Endothelial cell of umbilical vein (primary cell): ENCODE results near the gene UGT1A7. TPM values are rescaled to one million over a fixed set of nuclear protein-coding genes. Genes with fewer than 3 reads are reported as not detected.

Experiments used
- BruUV-seq: library from RNA; stranded (reverse); fragments of 400-500 nt; replicated peaks from 2 replicates; lab custom pipeline; 2021; lab: Mats Ljungman, UMichigan
- CTCF ChIA-PET: fragments of 300-600, 350-600 bp; sonication (Branson Sonifier 250); formaldehyde crosslinking; loops from one replicate; lab custom pipeline; 2021; ENCODE audit warnings: antibody characterized with exemption, inconsistent platforms; lab: Charles Lee
- POLR2A ChIA-PET: fragments of 300-600, 350-600 bp; sonication (Branson Sonifier 250); formaldehyde crosslinking; loops from one replicate; lab custom pipeline; 2021; ENCODE audit warnings: antibody characterized with exemption, inconsistent platforms; lab: Charles Lee
- DNase-seq: peaks from one replicate; pipeline ENCODE4 v3.0.0-alpha.2; 2011; ENCODE audit warnings: low read depth, low spot score
- FAIRE-seq: peaks from 2 replicates; lab custom pipeline; 2011; peaks lifted over from hg19 to GRCh38; lab: Jason Lieb, UNC
- H2AFZ ChIP-seq: 2 replicates; pipeline ENCODE4 v1.6.0; 2012; ENCODE audit warnings: low read depth, low read length, control low read depth, inconsistent platforms
- H3K27ac ChIP-seq: 2 replicates; pipeline ENCODE4 v1.5.1; 2011; ENCODE audit warnings: low read depth, mild to moderate bottlenecking, control low read depth, low read length, moderate library complexity; ENCODE audit not compliant: insufficient read depth
- H3K27me3 ChIP-seq, 2 experiments: 2 replicates each; pipeline versions ENCODE4 v1.6.0 to v1.6.1; 2011; ENCODE audit warnings: low read length in 2 of 2, mixed read lengths in 1 of 2; ENCODE audit not compliant: control insufficient read depth in 2 of 2, insufficient read depth in 2 of 2
- H3K36me3 ChIP-seq, 2 experiments: 2 replicates in 1 of 2; 3 replicates in 1 of 2; pipeline ENCODE4 v1.5.1; 2011; ENCODE audit warnings: low read length in 2 of 2, mild to moderate bottlenecking in 1 of 2, moderate library complexity in 1 of 2; ENCODE audit not compliant: control insufficient read depth in 2 of 2, insufficient read depth in 2 of 2; ENCODE audit errors: extremely low read depth in 1 of 2
- H3K4me1 ChIP-seq: 3 replicates; pipeline ENCODE4 v1.5.1; 2011; ENCODE audit warnings: mild to moderate bottlenecking, low read length; ENCODE audit not compliant: control insufficient read depth, insufficient read depth; ENCODE audit errors: extremely low read depth
- H3K4me2 ChIP-seq: 2 replicates; pipeline ENCODE4 v1.6.1; 2011; ENCODE audit warnings: low read length, control low read depth, mixed read lengths; ENCODE audit not compliant: insufficient read depth
- H3K4me3 ChIP-seq, 3 experiments: fragments of 200-600 bp in 1 of 3; sonication (generic), shearing (Covaris generic) in 1 of 3; replicated peaks in 1 of 3; 2 replicates each; pipeline ENCODE4 v1.5.1; 2011 to 2016; ENCODE audit warnings: control low read depth in 3 of 3, low read length in 3 of 3, mild to moderate bottlenecking in 2 of 3, inconsistent platforms in 1 of 3, low read depth in 1 of 3, moderate library complexity in 1 of 3; ENCODE audit not compliant: insufficient read depth in 1 of 3
- H3K79me2 ChIP-seq: 2 replicates; pipeline ENCODE4 v1.6.0; 2012; ENCODE audit warnings: low read length, inconsistent platforms; ENCODE audit not compliant: control insufficient read depth, insufficient read depth
- H3K9ac ChIP-seq: replicated peaks from 2 replicates; pipeline ENCODE3; 2011; ENCODE audit warnings: low read length, control low read depth; ENCODE audit not compliant: insufficient read depth; ENCODE audit errors: extremely low read depth
- H3K9me1 ChIP-seq: replicated peaks from 3 replicates; pipeline ENCODE4 v1.6.0; 2011; ENCODE audit warnings: mild to moderate bottlenecking, low read length; ENCODE audit not compliant: control insufficient read depth, insufficient read depth; ENCODE audit errors: extremely low read depth
- H3K9me3 ChIP-seq: replicated peaks from 2 replicates; pipeline ENCODE4 v1.5.1; 2012; ENCODE audit warnings: low read length, inconsistent platforms; ENCODE audit not compliant: control insufficient read depth, insufficient read depth
- H4K20me1 ChIP-seq: replicated peaks from 2 replicates; pipeline ENCODE3; 2011; ENCODE audit warnings: mild to moderate bottlenecking, low read length; ENCODE audit not compliant: control insufficient read depth, insufficient read depth; ENCODE audit errors: extremely low read depth
- CTCF ChIP-seq, 2 donors: IDR thresholded peaks; 1 replicate in 1 of 2; 2 replicates in 1 of 2; pipeline ENCODE4 v1.5.1; 2011; ENCODE audit warnings: low read length in 2 of 2, mild to moderate bottlenecking in 2 of 2, moderate library complexity in 2 of 2, control low read depth in 1 of 2, inconsistent platforms in 1 of 2, low read depth in 1 of 2; ENCODE audit not compliant: insufficient read depth in 1 of 2; ENCODE audit errors: extremely low read depth in 1 of 2
- EZH2 ChIP-seq: IDR thresholded peaks from 2 replicates; pipeline ENCODE4 v1.6.1; 2012; ENCODE audit warnings: borderline replicate concordance, low read depth, mild to moderate bottlenecking, moderate library complexity, low read length, inconsistent platforms; ENCODE audit not compliant: severe bottlenecking
- FOS ChIP-seq: IDR thresholded peaks from 2 replicates; pipeline ENCODE4 v1.6.1; 2011; ENCODE audit warnings: mild to moderate bottlenecking, low read length, moderate library complexity, borderline replicate concordance; ENCODE audit not compliant: insufficient read depth
- GATA2 ChIP-seq: IDR thresholded peaks from 2 replicates; pipeline ENCODE4 v1.7.0; 2011; ENCODE audit warnings: low read depth, mild to moderate bottlenecking, moderate library complexity, mixed read lengths, low read length; ENCODE audit not compliant: insufficient read length, insufficient read depth
- JUN ChIP-seq: IDR thresholded peaks from 2 replicates; pipeline ENCODE4 v1.6.1; 2011; ENCODE audit warnings: borderline replicate concordance, low read depth; ENCODE audit not compliant: insufficient read length, insufficient read depth
- MAX ChIP-seq: IDR thresholded peaks from 2 replicates; pipeline ENCODE4 v1.6.1; 2011; ENCODE audit not compliant: insufficient read depth, insufficient read length
- MYC ChIP-seq: IDR thresholded peaks from one replicate; pipeline ENCODE4 v1.6.1; 2011; ENCODE audit warnings: mild to moderate bottlenecking, low read depth, low read length
- POLR2A ChIP-seq: IDR thresholded peaks from 2 replicates; pipeline ENCODE4 v1.6.1; 2012; ENCODE audit warnings: low read depth, mild to moderate bottlenecking, control low read depth, low read length
- POLR2AphosphoS5 ChIP-seq: IDR thresholded peaks from 2 replicates; pipeline ENCODE4 v1.6.1; 2012; ENCODE audit warnings: low read depth, mild to moderate bottlenecking, control low read depth, low read length, moderate library complexity; ENCODE audit not compliant: insufficient read depth
- dilution Hi-C: fragments of 300-500 bp; cut with MboI; formaldehyde crosslinking; loops from one replicate; pipeline ENCODE4 v1.15.0; 2019; ENCODE audit warnings: low sequenced_read_pairs; ENCODE audit not compliant: extremely low pct_ligation_motif_present
- intact Hi-C: fragments of 100-400 bp; cut with micrococcal nuclease; formaldehyde crosslinking; loops from one replicate; pipeline ENCODE4 v1.10.0; 2022
- polyA plus RNA-seq, 4 experiments: library from polyadenylated mRNA; depleted of rRNA in 3 of 4; stranded (reverse) in 3 of 4; unstranded in 1 of 4; fragments of >200 nt; gene quantifications; 2 replicates each; pipeline versions ENCODE4 v1.2.1 to v1.2.3, GENCODE V29; 2011 to 2012; ENCODE audit warnings: missing spikeins in 1 of 4
- total RNA-seq: library from RNA; stranded (reverse); gene quantifications from 2 replicates; pipeline ENCODE4 v1.2.3, GENCODE V29; 2021

The UGT1A7 gene
- total and polyA plus RNA-seq, 2 donors (not counting 3 experiments of a cell fraction or from before 2014, with no cell fraction given), result not detected

GRCh38 chr2:233796254-233796653 lies 114.6 kb downstream of the UGT1A7 start:
- no peak overlapping the region for H3K4me2 ChIP-seq
- no peak overlapping the region for H3K27ac ChIP-seq
- intact Hi-C loops, result no loop called here
- FAIRE-seq (no peak), DNase-seq (no peak)
- H3K27me3 ChIP-seq, result no peaks in the 10 kb centered on the region
- CTCF ChIA-PET, result no interaction called here
- H3K36me3 ChIP-seq, result no peaks in the 10 kb centered on the region
- no TSS peak for BruUV-seq
- H3K4me1 ChIP-seq, result no peaks in the 10 kb centered on the region
- no peaks in the 10 kb centered on the region for H3K9me3 ChIP-seq
- no peak overlapping the region for H3K9ac ChIP-seq
- dilution Hi-C loops, result no loop called here
- no peaks in the 10 kb centered on the region for H3K9me1 ChIP-seq
- H2AFZ ChIP-seq, result no peak overlapping the region
- TF ChIP-seq POLR2AphosphoS5 (no peak), MYC (no peak), GATA2 (no peak), MAX (no peak), EZH2 (no peak), CTCF (IDR thresholded peaks at IDR 0.05; ENCODE audit: extremely low read depth in 1 of 2, insufficient read depth in 1 of 2, low read depth in 1 of 2, low read length in 2 of 2) (no peak), FOS (no peak), POLR2A (no peak), JUN (no peak)
- POLR2A ChIA-PET, result no interaction called here
- H3K4me3 ChIP-seq, result no peak overlapping the region
- H4K20me1 ChIP-seq, result no peaks in the 10 kb centered on the region
- H3K79me2 ChIP-seq, result no peaks in the 10 kb centered on the region
